Stimulated activated CD8-positive, alpha-beta memory T cell treated with anti-CD3 and anti-CD28 coated beads, Interleukin-15, amount 100 ng/mL, for 1 hour (primary cell): ENCODE data around the gene GFPT2.

Experiments used
- DNase-seq: peaks from one replicate; pipeline ENCODE4 v3.0.0-alpha.2; 2020; ENCODE audit warnings: low read depth

GFPT2 gene

GRCh38 chr5:180350711-180351465, 2.2 kb downstream of the GFPT2 start:
- no peak for DNase-seq

- no peak for DNase-seq
These were observed 2.8 kb downstream of the GFPT2 start for GRCh38 chr5:180350296-180350695.

- DNase-seq: no peak
These were observed 3.7 kb downstream of the GFPT2 start for GRCh38 chr5:180349391-180349790.

GRCh38 chr5:180348336-180348735, 4.8 kb downstream of the GFPT2 start:
- DNase-seq: no peak

GRCh38 chr5:180347702-180348101, 5.4 kb downstream of the GFPT2 start:
- no peak for DNase-seq

- no peak for DNase-seq
These were observed 6.8 kb downstream of the GFPT2 start for GRCh38 chr5:180346358-180346757.

- no peak for DNase-seq
These were observed 7.4 kb downstream of the GFPT2 start for GRCh38 chr5:180345781-180346180.

GRCh38 chr5:180345186-180345585, 8.0 kb downstream of the GFPT2 start:
- DNase-seq: no peak

GRCh38 chr5:180344696-180344999, 8.5 kb downstream of the GFPT2 start:
- no peak for DNase-seq

- no peak for DNase-seq
These were observed 9.1 kb downstream of the GFPT2 start for GRCh38 chr5:180343831-180344695.

GRCh38 chr5:180343110-180343830, 9.9 kb downstream of the GFPT2 start:
- DNase-seq: no peak

- no peak for DNase-seq
These were observed 11.5 kb downstream of the GFPT2 start for GRCh38 chr5:180341595-180341994.

GRCh38 chr5:180340856-180341255, 12.3 kb downstream of the GFPT2 start:
- DNase-seq: no peak

- DNase-seq: no peak
These were observed 13.5 kb downstream of the GFPT2 start for GRCh38 chr5:180339583-180340183.

- no peak for DNase-seq
These were observed 15.0 kb downstream of the GFPT2 start for GRCh38 chr5:180338001-180338707.

GRCh38 chr5:180336234-180337020, 16.7 kb downstream of the GFPT2 start:
- no peak for DNase-seq

GRCh38 chr5:180335614-180336233, 17.4 kb downstream of the GFPT2 start:
- DNase-seq: no peak

- no peak for DNase-seq
These were observed 18.2 kb downstream of the GFPT2 start for GRCh38 chr5:180334751-180335613.

- no peak for DNase-seq
These were observed 19.0 kb downstream of the GFPT2 start for GRCh38 chr5:180334176-180334575.
